Stomach (tissue), 9 donors: Measurements from ENCODE around the gene PTGDR. TPM values are rescaled to one million over a fixed set of nuclear protein-coding genes. Genes with fewer than 3 reads are reported as not detected.

ENCODE experiments used
- DNase-seq, 2 donors: peaks; one replicate each; pipeline versions ENCODE4 v3.0.0 to v3.0.0-alpha.2; 2013 to 2019
- H3K27ac ChIP-seq, 5 donors: fragments of 200-600 bp in 4 of 5; sonication (generic) in 4 of 5; one replicate each; pipeline ENCODE4 v1.5.1; 2013 to 2019; ENCODE audit warnings: mild to moderate bottlenecking in 1 of 5, moderate library complexity in 1 of 5
- H3K27me3 ChIP-seq, 3 donors: fragments of 200-600 bp; sonication (generic); one replicate each; pipeline ENCODE4 v1.5.1; 2017 to 2019; ENCODE audit warnings: mixed run types in 1 of 3
- H3K36me3 ChIP-seq, 4 donors: fragments of 200-600 bp; sonication (generic); 1 replicate in 3 of 4; 2 replicates in 1 of 4; pipeline ENCODE4 v1.5.1; 2016 to 2019
- H3K4me1 ChIP-seq, 4 donors: fragments of 200-600 bp; sonication (generic); one replicate each; pipeline ENCODE4 v1.5.1; 2016 to 2019
- H3K4me3 ChIP-seq, 4 donors: fragments of 200-600 bp; sonication (generic) in 3 of 4; one replicate each; pipeline ENCODE4 v1.5.1; 2016 to 2019; ENCODE audit warnings: mild to moderate bottlenecking in 1 of 4
- H3K9me3 ChIP-seq, 4 donors: fragments of 200-600 bp; sonication (generic); one replicate each; pipeline ENCODE4 v1.5.1; 2016 to 2019
- EP300 ChIP-seq: sonication (generic); formaldehyde crosslinking; IDR thresholded peaks from one replicate; pipeline ENCODE4 v1.6.1; 2017; ENCODE audit warnings: antibody characterized with exemption
- POLR2A ChIP-seq, 4 donors: fragments of 450-650 bp; IDR thresholded peaks; one replicate each; pipeline ENCODE4 v1.6.1; 2016; ENCODE audit warnings: antibody characterized with exemption in 4 of 4, control low read depth in 2 of 4, mild to moderate bottlenecking in 1 of 4, moderate library complexity in 1 of 4
- POLR2AphosphoS5 ChIP-seq, 3 donors: sonication (generic); formaldehyde crosslinking; IDR thresholded peaks; one replicate each; pipeline ENCODE4 v1.6.1; 2016; ENCODE audit warnings: antibody characterized with exemption in 3 of 3
- WGBS, 5 donors: extraction: QIAGEN DNeasy Blood & Tissue Kit in 3 of 5; methylation state at CpG; one replicate each; pipeline versions ENCODE4 v1.1.5 to v1.1.7; 2013 to 2018; 5-methylcytosine and 5-hydroxymethylcytosine counted together
- intact Hi-C: fragments of 100-400 bp; cut with DNase I; formaldehyde crosslinking; loops from one replicate; pipeline ENCODE4 v1.15.1; 2023; ENCODE audit warnings: low total_unique reads
- polyA plus RNA-seq, 3 donors: library from polyadenylated mRNA; stranded (reverse); fragments of 200-250 nt; gene quantifications; one replicate each; pipeline ENCODE4 v1.2.3, GENCODE V29; 2013
- total RNA-seq, 5 donors: library from RNA; depleted of rRNA; stranded (reverse); fragments of >200 nt; gene quantifications; one replicate each; pipeline versions ENCODE4 v1.1.0 to v1.2.3, GENCODE V29; 2014 to 2016
- TF ChIP-seq, protein P1 (sequence below), 7 experiments: fragments of 450-650 bp in 4 of 7; fragments of 200-600 bp in 3 of 7; sonication (generic) in 3 of 7; IDR thresholded peaks; one replicate each; pipeline ENCODE4 v1.5.1; 2016 to 2019; ENCODE audit warnings: antibody characterized with exemption in 7 of 7, control low read depth in 2 of 7, mild to moderate bottlenecking in 1 of 7
- donor health status: healthy with polysubstance abuse.
- donor health status: Bipolar disorder and iron deficiency.
- donor health status: healthy.

Gene PTGDR
- total and polyA plus RNA-seq, 8 donors, result 0.37 to 33.0 TPM; not detected in 6

DNA sequence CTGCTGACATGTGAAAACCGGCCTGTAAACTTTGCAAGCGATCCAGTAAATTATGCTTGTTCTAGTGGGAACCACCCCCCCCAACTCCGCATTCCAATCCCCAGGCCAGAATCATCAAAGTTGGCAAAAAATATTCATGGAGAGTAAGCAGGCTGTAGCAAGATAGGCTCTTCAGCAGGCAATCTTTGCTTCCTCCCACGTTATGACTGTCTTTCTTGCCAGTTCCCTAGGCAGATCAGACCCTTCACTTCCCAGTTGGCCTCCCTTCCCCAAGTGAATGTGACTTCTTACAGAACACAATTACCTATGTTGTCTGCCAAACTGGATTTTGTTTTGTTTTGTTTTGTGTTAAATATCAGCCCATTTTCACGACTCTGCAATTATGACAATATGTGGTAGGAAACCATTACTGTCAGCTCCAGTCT, 45.4 kb downstream of the PTGDR start:
- peak in 1 of 2 donors; percentile 62 for DNase-seq
- Histone ChIP-seq H3K4me1 (peaks cover 20 to 73% (median 55%) of the 10 kb centered on the region in 4 donors), H3K27ac (peak overlapping the region; percentile 26 to 94 (median 88)), H3K4me3 (peak overlapping the region; percentile 64 to 86 (median 70)), H3K27me3 (peaks cover 0 to 23% (median 7%) of the 10 kb centered on the region in 3 donors), H3K36me3 (no peaks in the 10 kb centered on the region), H3K9me3 (no peaks in the 10 kb centered on the region)
- intact Hi-C loops, result no loop called here
- no peak for TF ChIP-seq POLR2A (IDR thresholded peaks at IDR 0.05)
- no peak for TF ChIP-seq EP300
- no peak for TF ChIP-seq POLR2AphosphoS5 (IDR thresholded peaks at IDR 0.05)
- TF ChIP-seq, protein P1, sequence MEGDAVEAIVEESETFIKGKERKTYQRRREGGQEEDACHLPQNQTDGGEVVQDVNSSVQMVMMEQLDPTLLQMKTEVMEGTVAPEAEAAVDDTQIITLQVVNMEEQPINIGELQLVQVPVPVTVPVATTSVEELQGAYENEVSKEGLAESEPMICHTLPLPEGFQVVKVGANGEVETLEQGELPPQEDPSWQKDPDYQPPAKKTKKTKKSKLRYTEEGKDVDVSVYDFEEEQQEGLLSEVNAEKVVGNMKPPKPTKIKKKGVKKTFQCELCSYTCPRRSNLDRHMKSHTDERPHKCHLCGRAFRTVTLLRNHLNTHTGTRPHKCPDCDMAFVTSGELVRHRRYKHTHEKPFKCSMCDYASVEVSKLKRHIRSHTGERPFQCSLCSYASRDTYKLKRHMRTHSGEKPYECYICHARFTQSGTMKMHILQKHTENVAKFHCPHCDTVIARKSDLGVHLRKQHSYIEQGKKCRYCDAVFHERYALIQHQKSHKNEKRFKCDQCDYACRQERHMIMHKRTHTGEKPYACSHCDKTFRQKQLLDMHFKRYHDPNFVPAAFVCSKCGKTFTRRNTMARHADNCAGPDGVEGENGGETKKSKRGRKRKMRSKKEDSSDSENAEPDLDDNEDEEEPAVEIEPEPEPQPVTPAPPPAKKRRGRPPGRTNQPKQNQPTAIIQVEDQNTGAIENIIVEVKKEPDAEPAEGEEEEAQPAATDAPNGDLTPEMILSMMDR (IDR thresholded peaks at IDR 0.05), result no peak
- WGBS, 5 donors, result 19 to 36% (median 34%) methylated on average over 5 of the region's 5 CpGs

DNA sequence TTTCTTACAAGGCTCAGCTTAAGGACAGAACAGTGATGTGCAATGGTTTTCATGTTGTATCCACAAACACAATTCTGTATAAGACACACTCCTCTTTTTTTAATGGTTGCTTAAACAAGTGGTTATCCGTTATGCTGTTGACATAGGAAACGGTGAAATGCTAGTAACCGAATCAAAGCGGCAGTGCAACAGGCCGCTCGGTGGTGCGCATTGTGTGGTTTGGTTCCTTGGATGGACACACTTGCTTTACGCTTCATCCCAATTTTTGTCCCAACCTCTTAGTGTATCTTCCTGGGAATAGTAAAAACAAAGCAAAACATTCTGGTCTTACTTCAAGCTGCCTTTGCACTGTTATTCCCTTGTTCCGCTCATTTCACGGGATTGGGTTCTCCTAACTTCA, 46.0 kb downstream of the PTGDR start:
- intact Hi-C loops, result no loop called here
- H3K4me1 ChIP-seq, result peaks cover 20 to 73% (median 55%) of the 10 kb centered on the region in 4 donors
- 5 to 23% (median 9%) methylated on average over 10 of the region's 10 CpGs for WGBS, 5 donors
- peaks cover 0 to 23% (median 7%) of the 10 kb centered on the region in 3 donors for H3K27me3 ChIP-seq
- peak overlapping the region; percentile 78 to 94 (median 88) for H3K27ac ChIP-seq
- TF ChIP-seq POLR2AphosphoS5 (IDR thresholded peaks at IDR 0.05) (no peak), EP300 (no peak), POLR2A (IDR thresholded peaks at IDR 0.05) (no peak)
- TF ChIP-seq, protein P1 (IDR thresholded peaks at IDR 0.05), result no peak
- DNase-seq, result peak in 1 of 2 donors; percentile 63
- no peaks in the 10 kb centered on the region for H3K9me3 ChIP-seq
- H3K36me3 ChIP-seq, result no peaks in the 10 kb centered on the region
- peak overlapping the region; percentile 64 to 86 (median 70) for H3K4me3 ChIP-seq

- peaks cover 20 to 79% (median 60%) of the 10 kb centered on the region in 4 donors for H3K4me1 ChIP-seq
- H3K27me3 ChIP-seq, result peaks cover 0 to 23% (median 7%) of the 10 kb centered on the region in 3 donors
- peak within 1 kb of the TSS; percentile 78 to 94 (median 88) for H3K27ac ChIP-seq
- no peaks in the 10 kb centered on the region for H3K36me3 ChIP-seq
- peak within 1 kb of the TSS; percentile 64 to 86 (median 70) for H3K4me3 ChIP-seq
- intact Hi-C loops, result no loop called here
- TF ChIP-seq POLR2AphosphoS5 (IDR thresholded peaks at IDR 0.05) (peak; percentile 87 to 94 (median 91)), EP300 (no peak), POLR2A (IDR thresholded peaks at IDR 0.05) (peak in 1 of 4 donors; percentile 41)
- TF ChIP-seq, protein P1 (IDR thresholded peaks at IDR 0.05), result peak in 1 of 7 experiments; percentile 6
- WGBS, 5 donors, result 0 to 1% (median 1%) methylated on average over 42 to 73 of the region's 73 CpGs
- H3K9me3 ChIP-seq, result no peaks in the 10 kb centered on the region
- DNase-seq, result peak; percentile 93 to 96
Measured at GRCh38 chr14:52313903-52314594, 46.6 kb downstream of the PTGDR start, which contains the start of gene PTGER2. TSS of gene PTGER2 (plus strand) at chr14:52314312. CDS start at chr14:52314549, 237 bp downstream.

GRCh38 chr14:52314595-52315354, 47.3 kb downstream of the PTGDR start:
- no peaks in the 10 kb centered on the region for H3K36me3 ChIP-seq
- peak; percentile 34 to 66 for DNase-seq
- intact Hi-C loops, result no loop called here
- peaks cover 20 to 86% (median 60%) of the 10 kb centered on the region in 4 donors for H3K4me1 ChIP-seq
- TF ChIP-seq EP300 (no peak), POLR2AphosphoS5 (IDR thresholded peaks at IDR 0.05) (no peak), POLR2A (IDR thresholded peaks at IDR 0.05) (no peak)
- TF ChIP-seq, protein P1 (IDR thresholded peaks at IDR 0.05), result no peak
- peaks cover 0 to 23% (median 7%) of the 10 kb centered on the region in 3 donors for H3K27me3 ChIP-seq
- peak overlapping the region; percentile 78 to 94 (median 88) for H3K27ac ChIP-seq
- H3K9me3 ChIP-seq, result no peaks in the 10 kb centered on the region
- peak overlapping the region; percentile 64 to 86 (median 70) for H3K4me3 ChIP-seq
- WGBS, 5 donors, result 1% methylated on average over 40 to 63 of the region's 63 CpGs
